HG03108 (cell line): ENCODE results near the gene FOXO3.
"Not testable (repeated sequence)": the region's sequence is repeated elsewhere in the genome, so short reads cannot be mapped to it uniquely, and the experiment has no call there.

ENCODE experiments used
- ATAC-seq: cut with Tn5 transposase; IDR thresholded peaks from one replicate; pipeline ENCODE4 v1.9.1; 2021; ENCODE audit warnings: moderate library complexity; ENCODE audit not compliant: unreplicated experiment

Gene FOXO3

DNA sequence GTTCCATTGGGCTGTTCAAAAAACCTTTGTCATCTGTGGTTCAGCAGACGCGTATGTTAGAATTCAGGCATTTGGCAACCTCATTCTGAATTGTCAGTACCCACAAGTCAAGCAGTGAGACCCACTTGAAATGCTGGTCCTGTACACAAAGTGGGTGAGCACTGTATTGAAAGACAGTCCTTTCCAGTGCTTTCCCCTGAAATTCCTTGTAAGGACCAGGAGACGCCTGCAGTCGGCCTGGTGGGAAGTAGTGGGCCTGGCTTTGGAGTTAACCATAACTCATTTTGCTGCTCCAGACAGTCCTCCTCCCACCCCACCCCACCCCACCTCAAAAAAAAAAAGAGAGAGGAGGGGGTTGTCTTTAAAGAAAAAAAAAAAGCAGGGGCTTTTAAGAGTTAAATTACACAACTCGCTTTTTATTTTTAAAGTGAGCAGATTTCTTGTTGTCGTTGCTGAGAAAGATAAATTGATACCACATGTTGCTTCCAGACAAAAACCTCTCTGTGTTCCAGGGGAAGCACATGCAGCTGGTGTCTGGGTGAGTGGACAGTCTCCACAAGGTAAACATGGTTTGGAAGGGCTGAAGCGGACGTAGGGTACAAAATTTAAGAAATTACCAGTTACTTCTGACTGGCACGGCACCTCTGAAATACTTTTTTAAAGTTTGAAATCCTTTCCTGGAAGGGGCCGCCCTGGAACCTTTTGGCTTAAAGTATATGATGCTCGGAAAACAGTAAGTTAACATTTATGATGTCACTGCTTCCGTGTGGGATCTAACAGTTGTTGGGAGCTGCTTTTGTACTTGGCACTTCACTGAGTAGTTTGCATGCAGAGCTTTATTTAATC is 95.3 kb downstream of the FOXO3 start:
- no peak for ATAC-seq

DNA sequence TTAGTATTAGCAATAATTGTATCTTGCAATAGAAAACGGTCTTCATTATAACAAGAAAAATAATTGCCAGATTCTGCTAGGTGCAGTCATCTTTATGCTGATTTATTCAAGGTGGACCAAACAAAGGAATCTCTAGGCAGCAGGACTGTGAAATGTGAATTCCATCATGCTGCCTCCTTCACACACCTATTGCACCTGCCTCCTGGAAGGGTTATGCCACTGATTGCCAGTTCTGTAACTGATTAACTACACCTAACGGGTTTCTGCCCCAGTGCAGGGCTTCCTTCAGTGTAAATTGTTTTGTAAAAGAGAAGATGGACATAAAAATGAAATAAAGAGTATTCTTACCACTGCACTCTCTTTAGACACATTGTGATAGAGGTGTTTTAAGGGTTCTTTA is 96.1 kb downstream of the FOXO3 start:
- ATAC-seq: no peak

- ATAC-seq: no peak
Observed at GRCh38 chr6:108658174-108658573, 97.5 kb downstream of the FOXO3 start.

DNA sequence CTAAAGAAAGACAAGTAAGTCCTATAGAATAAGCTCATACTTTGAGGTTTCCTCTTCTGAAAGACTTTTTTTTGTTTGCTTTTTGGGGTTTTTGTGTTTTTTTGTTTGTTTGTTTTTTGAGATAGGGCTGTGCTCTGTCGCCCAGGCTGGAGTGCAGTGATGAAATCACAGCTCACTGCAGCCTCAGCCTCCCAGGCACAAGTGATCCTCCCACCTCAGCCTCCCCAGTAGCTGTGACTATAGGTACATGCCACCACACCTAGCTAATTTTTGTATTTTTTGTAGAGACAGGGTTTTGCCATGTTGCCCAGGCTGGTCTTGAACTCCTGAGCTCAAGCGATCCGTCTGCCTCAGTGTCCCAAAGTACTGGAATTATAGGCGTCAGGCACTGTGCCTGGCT is 98.1 kb downstream of the FOXO3 start:
- not testable (repeated sequence) for ATAC-seq

- ATAC-seq: no peak
Observed at GRCh38 chr6:108660251-108660650, 99.5 kb downstream of the FOXO3 start.

GRCh38 chr6:108661430-108661829 is 100.7 kb downstream of the FOXO3 start:
- no peak for ATAC-seq

DNA sequence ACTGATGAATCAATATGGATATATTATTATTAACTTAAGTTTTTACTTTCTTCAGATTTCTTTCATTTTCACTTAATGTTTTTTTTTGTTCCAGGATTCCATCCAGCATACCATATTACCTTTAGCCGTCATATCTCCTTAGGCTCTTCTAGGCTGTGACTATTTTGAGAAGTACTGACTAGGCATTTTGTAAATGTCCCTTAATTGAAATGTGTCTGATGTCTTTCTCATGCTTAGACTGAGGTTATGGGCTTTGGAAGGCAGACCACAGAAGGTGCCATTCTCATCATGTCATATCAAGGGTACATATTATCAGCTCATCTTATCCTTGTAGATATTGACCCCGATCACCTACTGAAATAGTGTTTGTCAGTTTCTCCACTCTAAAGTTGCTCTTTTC is 101.3 kb downstream of the FOXO3 start:
- ATAC-seq: no peak

GRCh38 chr6:108662702-108663101 is 102.0 kb downstream of the FOXO3 start:
- no peak for ATAC-seq

DNA sequence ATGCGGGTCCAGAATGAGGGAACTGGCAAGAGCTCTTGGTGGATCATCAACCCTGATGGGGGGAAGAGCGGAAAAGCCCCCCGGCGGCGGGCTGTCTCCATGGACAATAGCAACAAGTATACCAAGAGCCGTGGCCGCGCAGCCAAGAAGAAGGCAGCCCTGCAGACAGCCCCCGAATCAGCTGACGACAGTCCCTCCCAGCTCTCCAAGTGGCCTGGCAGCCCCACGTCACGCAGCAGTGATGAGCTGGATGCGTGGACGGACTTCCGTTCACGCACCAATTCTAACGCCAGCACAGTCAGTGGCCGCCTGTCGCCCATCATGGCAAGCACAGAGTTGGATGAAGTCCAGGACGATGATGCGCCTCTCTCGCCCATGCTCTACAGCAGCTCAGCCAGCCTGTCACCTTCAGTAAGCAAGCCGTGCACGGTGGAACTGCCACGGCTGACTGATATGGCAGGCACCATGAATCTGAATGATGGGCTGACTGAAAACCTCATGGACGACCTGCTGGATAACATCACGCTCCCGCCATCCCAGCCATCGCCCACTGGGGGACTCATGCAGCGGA is 102.9 kb downstream of the FOXO3 start:
- ATAC-seq: not testable (repeated sequence)

DNA sequence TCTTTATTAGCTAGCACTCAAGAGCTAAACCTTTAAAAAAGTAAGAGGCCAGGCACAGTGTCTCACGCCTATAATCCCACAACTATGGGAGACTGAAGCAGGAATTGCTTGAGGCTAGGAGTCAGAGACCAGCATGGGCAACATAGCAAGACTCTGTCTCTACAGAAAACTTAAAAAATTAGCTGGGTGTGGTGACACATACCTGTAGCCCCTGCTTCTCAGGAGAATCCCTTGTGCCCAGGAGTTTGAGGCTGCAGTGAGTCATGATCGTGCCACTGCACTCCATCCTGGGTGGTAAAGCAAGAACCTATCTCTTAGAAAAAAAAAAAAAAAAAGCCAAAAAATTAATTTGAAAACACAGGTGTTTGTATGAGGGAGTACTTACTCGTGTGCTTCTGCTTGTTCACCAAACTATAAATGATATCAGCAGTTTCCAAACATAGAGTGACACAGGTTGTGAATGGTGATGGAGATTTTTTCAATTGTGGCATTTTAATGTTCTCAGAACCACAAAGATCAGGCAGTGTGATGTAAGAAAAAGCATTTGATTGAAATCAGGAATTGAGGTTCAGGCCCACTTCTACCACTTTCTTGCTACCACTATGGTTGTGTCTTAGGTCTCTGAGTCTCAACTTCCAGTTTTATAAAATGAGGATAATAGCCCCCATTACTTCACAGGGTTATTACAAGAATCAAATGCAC is 104.9 kb downstream of the FOXO3 start:
- no peak for ATAC-seq

GRCh38 chr6:108666656-108667260 is 106.0 kb downstream of the FOXO3 start:
- ATAC-seq: no peak

GRCh38 chr6:108667993-108668392 is 107.3 kb downstream of the FOXO3 start:
- no peak for ATAC-seq

GRCh38 chr6:108669673-108670072 is 109.0 kb downstream of the FOXO3 start:
- ATAC-seq: no peak

DNA sequence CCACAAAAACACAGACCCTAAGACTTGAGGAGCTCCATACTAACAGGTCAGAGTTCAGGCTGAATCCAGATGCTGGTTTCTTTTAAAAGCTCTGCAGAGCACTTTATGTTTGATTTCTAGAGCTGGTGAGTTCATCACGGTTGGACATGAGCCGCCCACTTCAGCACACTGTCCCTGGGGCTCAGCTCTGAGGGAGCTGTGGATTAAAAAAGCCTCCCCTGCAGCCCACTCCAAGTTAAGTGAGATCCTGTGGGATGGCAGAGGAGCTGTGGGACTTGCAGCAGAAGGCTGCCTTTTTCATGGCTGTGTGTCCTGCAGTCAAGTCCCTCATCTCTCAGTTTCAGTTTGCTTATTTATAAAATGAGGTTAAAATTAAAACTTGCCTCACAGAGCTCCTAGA is 110.5 kb downstream of the FOXO3 start:
- ATAC-seq: no peak

GRCh38 chr6:108671790-108672189 is 111.1 kb downstream of the FOXO3 start:
- ATAC-seq: no peak

- ATAC-seq: no peak
Observed at GRCh38 chr6:108672641-108673040, 111.9 kb downstream of the FOXO3 start.

- no peak for ATAC-seq
Observed at GRCh38 chr6:108673153-108673552, 112.4 kb downstream of the FOXO3 start.

GRCh38 chr6:108673602-108674001 is 112.9 kb downstream of the FOXO3 start:
- no peak for ATAC-seq

DNA sequence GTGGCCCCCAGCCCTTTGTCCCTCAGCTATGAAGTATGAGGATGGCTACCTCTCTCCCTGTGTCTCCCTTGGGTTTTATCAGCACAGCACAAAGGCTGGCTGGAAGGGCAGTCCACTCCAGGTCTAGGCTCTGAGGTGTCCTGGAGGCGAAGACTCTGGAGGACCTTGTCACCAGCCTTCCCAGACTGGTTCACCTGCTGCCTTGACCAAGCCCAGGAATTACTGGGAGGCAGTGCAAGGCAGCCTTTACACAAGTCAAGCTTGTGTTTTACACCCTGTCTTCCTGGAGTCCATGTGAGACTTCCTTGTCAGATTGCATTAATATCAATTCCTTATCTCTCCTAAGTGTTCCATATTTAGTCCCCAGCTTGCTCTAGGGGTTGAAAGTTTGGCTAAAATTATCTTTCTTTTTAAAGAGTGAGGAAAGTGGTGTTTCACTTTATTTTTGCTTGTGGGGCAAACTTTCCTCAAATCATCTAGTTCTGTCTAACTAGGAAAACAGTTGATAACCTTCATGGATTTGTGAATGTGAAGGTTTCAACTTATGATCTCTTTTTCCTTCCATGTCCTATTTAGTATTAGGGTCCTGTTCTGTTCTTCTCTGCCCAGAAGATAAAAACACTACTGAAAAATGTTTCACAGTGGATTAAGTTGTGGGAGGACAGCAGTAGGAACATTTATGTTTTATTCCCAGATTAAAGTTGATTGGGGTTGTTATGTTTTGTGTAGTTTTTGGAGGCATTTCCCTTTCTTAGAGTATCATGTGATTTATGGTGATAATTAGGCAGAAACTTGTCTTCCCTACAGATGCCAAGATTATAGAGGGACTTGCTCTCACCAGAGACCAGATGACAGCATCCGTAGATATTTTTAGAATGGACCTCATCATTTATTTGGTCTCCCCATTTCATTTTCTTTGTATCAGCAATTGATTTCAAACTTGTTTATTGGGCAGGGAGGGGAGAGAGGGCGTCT is 114.8 kb downstream of the FOXO3 start:
- no peak for ATAC-seq

DNA sequence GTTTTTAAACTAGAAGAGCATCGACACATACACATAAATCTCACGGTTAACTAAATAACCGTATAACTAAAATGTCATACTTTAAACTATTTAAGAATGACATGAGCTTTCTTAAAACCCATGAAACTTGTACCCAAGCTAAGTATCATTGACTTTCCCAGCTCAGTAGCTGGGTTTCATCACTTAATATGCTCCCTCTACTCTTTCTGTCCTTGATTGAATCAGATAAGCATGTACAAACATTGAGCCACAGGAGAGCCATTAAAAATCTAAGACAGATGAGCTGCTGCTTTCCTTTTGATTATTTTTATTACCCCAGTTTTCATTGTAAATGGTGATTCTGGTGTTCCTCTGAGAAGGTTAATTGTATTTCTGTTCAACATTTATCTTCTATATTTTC is 115.8 kb downstream of the FOXO3 start:
- no peak for ATAC-seq
